Liver (tissue), 9 donors: ENCODE data around the gene ZNF205. TPM values are rescaled to one million over a fixed set of nuclear protein-coding genes. Genes with fewer than 3 reads are reported as not detected.

Experiments
- DNase-seq: peaks from one replicate; pipeline ENCODE4 v3.0.0-alpha.2; 2017; ENCODE audit warnings: low spot score
- H3K27ac ChIP-seq, 2 donors: one replicate each; pipeline ENCODE4 v1.7.0; 2013; ENCODE audit warnings: inconsistent platforms in 2 of 2, low read length in 2 of 2, control low read depth in 1 of 2, low read depth in 1 of 2, mild to moderate bottlenecking in 1 of 2
- H3K27me3 ChIP-seq, 4 donors: one replicate each; pipeline versions ENCODE4 v1.6.1 to v1.7.0; 2013; ENCODE audit warnings: low read length in 3 of 4, inconsistent platforms in 1 of 4, mild to moderate bottlenecking in 1 of 4, moderate library complexity in 1 of 4; ENCODE audit not compliant: control insufficient read depth in 4 of 4, insufficient read depth in 4 of 4
- H3K36me3 ChIP-seq, 4 donors: one replicate each; pipeline versions ENCODE4 v1.6.1 to v1.7.0; 2013; ENCODE audit warnings: low read length in 3 of 4, mild to moderate bottlenecking in 3 of 4, low read depth in 1 of 4, moderate library complexity in 1 of 4; ENCODE audit not compliant: control insufficient read depth in 4 of 4, insufficient read depth in 3 of 4
- H3K4me1 ChIP-seq, 4 donors: one replicate each; pipeline versions ENCODE4 v1.6.1 to v1.7.0; 2013; ENCODE audit warnings: low read length in 3 of 4, mild to moderate bottlenecking in 3 of 4, moderate library complexity in 1 of 4; ENCODE audit not compliant: control insufficient read depth in 4 of 4, insufficient read depth in 4 of 4
- H3K4me3 ChIP-seq, 3 donors: one replicate each; pipeline versions ENCODE4 v1.6.1 to v1.7.0; 2013; ENCODE audit warnings: low read length in 3 of 3, control low read depth in 1 of 3, low read depth in 1 of 3, mild to moderate bottlenecking in 1 of 3
- H3K9ac ChIP-seq, 2 donors: one replicate each; pipeline ENCODE4 v1.7.0; 2013; ENCODE audit warnings: low read length in 2 of 2, mild to moderate bottlenecking in 2 of 2, moderate library complexity in 2 of 2, control low read depth in 1 of 2, low read depth in 1 of 2
- H3K9me3 ChIP-seq, 4 donors: one replicate each; pipeline versions ENCODE4 v1.6.1 to v1.7.0; 2013; ENCODE audit warnings: low read length in 3 of 4; ENCODE audit not compliant: control insufficient read depth in 4 of 4
- ATF3 ChIP-seq: IDR thresholded peaks from 2 replicates; pipeline ENCODE4 v1.6.1; 2016; ENCODE audit warnings: antibody characterized with exemption
- CTCF ChIP-seq: fragments of 150-350 bp; IDR thresholded peaks from 2 replicates; pipeline ENCODE4 v1.5.1; 2017; ENCODE audit warnings: improper control_type of control experiment, low read depth, low read length; ENCODE audit not compliant: missing input control
- EGR1 ChIP-seq, 2 donors: IDR thresholded peaks; 2 replicates each; pipeline ENCODE4 v1.6.1; 2016 to 2018; ENCODE audit warnings: antibody characterized with exemption in 2 of 2, low read depth in 2 of 2
- FOXA1 ChIP-seq: IDR thresholded peaks from 2 replicates; pipeline ENCODE4 v1.6.1; 2016; ENCODE audit warnings: antibody characterized with exemption
- FOXA2 ChIP-seq: IDR thresholded peaks from 2 replicates; pipeline ENCODE4 v1.6.1; 2016; ENCODE audit warnings: antibody characterized with exemption
- HNF4A ChIP-seq, 2 donors: conservative IDR thresholded peaks; 2 replicates each; pipeline ENCODE4 v1.6.1; 2016; ENCODE audit warnings: antibody characterized with exemption in 2 of 2, mild to moderate bottlenecking in 2 of 2
- HNF4G ChIP-seq: IDR thresholded peaks from 2 replicates; pipeline ENCODE4 v1.6.1; 2016; ENCODE audit warnings: antibody characterized with exemption
- JUND ChIP-seq, 2 donors: IDR thresholded peaks; 2 replicates each; pipeline ENCODE4 v1.6.1; 2016; ENCODE audit warnings: antibody characterized with exemption in 2 of 2
- MAX ChIP-seq: IDR thresholded peaks from 2 replicates; pipeline ENCODE4 v1.6.1; 2016; ENCODE audit warnings: antibody characterized with exemption
- NR2F2 ChIP-seq: IDR thresholded peaks from 2 replicates; pipeline ENCODE4 v1.6.1; 2016; ENCODE audit warnings: antibody characterized with exemption
- RAD21 ChIP-seq, 2 donors: IDR thresholded peaks; 2 replicates each; pipeline ENCODE4 v1.6.1; 2016; ENCODE audit warnings: antibody characterized with exemption in 2 of 2, mild to moderate bottlenecking in 2 of 2
- RXRA ChIP-seq, 2 donors: IDR thresholded peaks; 2 replicates each; pipeline ENCODE4 v1.6.1; 2017 to 2018; ENCODE audit warnings: antibody characterized with exemption in 2 of 2, mild to moderate bottlenecking in 1 of 2
- SP1 ChIP-seq: IDR thresholded peaks from 2 replicates; pipeline ENCODE4 v1.6.1; 2018; ENCODE audit warnings: antibody characterized with exemption, mild to moderate bottlenecking
- YY1 ChIP-seq: IDR thresholded peaks from 2 replicates; pipeline ENCODE4 v1.6.1; 2016; ENCODE audit warnings: antibody characterized with exemption, mild to moderate bottlenecking
- WGBS: extraction: QIAGEN DNeasy Blood & Tissue Kit; methylation state at CpG from one replicate; pipeline ENCODE4 v1.1.7; 2013; 5-methylcytosine and 5-hydroxymethylcytosine counted together
- polyA plus RNA-seq, 2 donors: library from polyadenylated mRNA; stranded (reverse) in 1 of 2; unstranded in 1 of 2; fragments of 200-250 nt in 1 of 2; fragments of >200 nt in 1 of 2; fragmentation: Nextera tagmentation in 1 of 2; extraction: Ambion mirVana in 1 of 2; gene quantifications; one replicate each; pipeline versions ENCODE4 v1.2.1 to v1.2.3, GENCODE V29; 2013 to 2015
- total RNA-seq, 2 donors: library from RNA; depleted of rRNA; stranded (reverse); fragments of >200 nt; gene quantifications; one replicate each; pipeline ENCODE4 v1.2.3, GENCODE V29; 2014
- TF ChIP-seq, protein P1 (sequence below): IDR thresholded peaks from 2 replicates; pipeline ENCODE4 v1.6.1; 2016; ENCODE audit warnings: antibody characterized with exemption
- TF ChIP-seq, protein P2 (sequence below): IDR thresholded peaks from 2 replicates; pipeline ENCODE4 v1.6.1; 2016; ENCODE audit warnings: antibody characterized with exemption, mild to moderate bottlenecking
- donor health status: healthy.
- donor health status: healthy.
- donor health status: healthy.
- donor health status: healthy.
- donor health status: healthy.

ZNF205 gene
- total and polyA plus RNA-seq, 4 donors: 2.0 to 6.9 (median 5.0) TPM

GRCh38 chr16:3140603-3141427, 28.4 kb downstream of the ZNF205 start:
- no peaks in the 10 kb centered on the region for H3K27me3 ChIP-seq
- 97% methylated on average over 69 of the region's 69 CpGs for WGBS
- peaks cover 0 to 35% (median 7%) of the 10 kb centered on the region in 4 donors for H3K36me3 ChIP-seq
- no peak for TF ChIP-seq JUND (IDR thresholded peaks at IDR 0.05)
- TF ChIP-seq, protein P1, sequence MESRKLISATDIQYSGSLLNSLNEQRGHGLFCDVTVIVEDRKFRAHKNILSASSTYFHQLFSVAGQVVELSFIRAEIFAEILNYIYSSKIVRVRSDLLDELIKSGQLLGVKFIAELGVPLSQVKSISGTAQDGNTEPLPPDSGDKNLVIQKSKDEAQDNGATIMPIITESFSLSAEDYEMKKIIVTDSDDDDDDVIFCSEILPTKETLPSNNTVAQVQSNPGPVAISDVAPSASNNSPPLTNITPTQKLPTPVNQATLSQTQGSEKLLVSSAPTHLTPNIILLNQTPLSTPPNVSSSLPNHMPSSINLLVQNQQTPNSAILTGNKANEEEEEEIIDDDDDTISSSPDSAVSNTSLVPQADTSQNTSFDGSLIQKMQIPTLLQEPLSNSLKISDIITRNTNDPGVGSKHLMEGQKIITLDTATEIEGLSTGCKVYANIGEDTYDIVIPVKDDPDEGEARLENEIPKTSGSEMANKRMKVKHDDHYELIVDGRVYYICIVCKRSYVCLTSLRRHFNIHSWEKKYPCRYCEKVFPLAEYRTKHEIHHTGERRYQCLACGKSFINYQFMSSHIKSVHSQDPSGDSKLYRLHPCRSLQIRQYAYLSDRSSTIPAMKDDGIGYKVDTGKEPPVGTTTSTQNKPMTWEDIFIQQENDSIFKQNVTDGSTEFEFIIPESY: no peak
- TF ChIP-seq HNF4A (conservative IDR thresholded peaks at IDR 0.05): no peak
- no peak for TF ChIP-seq FOXA1
- TF ChIP-seq FOXA2: no peak
- TF ChIP-seq YY1: no peak
- TF ChIP-seq, protein P2, sequence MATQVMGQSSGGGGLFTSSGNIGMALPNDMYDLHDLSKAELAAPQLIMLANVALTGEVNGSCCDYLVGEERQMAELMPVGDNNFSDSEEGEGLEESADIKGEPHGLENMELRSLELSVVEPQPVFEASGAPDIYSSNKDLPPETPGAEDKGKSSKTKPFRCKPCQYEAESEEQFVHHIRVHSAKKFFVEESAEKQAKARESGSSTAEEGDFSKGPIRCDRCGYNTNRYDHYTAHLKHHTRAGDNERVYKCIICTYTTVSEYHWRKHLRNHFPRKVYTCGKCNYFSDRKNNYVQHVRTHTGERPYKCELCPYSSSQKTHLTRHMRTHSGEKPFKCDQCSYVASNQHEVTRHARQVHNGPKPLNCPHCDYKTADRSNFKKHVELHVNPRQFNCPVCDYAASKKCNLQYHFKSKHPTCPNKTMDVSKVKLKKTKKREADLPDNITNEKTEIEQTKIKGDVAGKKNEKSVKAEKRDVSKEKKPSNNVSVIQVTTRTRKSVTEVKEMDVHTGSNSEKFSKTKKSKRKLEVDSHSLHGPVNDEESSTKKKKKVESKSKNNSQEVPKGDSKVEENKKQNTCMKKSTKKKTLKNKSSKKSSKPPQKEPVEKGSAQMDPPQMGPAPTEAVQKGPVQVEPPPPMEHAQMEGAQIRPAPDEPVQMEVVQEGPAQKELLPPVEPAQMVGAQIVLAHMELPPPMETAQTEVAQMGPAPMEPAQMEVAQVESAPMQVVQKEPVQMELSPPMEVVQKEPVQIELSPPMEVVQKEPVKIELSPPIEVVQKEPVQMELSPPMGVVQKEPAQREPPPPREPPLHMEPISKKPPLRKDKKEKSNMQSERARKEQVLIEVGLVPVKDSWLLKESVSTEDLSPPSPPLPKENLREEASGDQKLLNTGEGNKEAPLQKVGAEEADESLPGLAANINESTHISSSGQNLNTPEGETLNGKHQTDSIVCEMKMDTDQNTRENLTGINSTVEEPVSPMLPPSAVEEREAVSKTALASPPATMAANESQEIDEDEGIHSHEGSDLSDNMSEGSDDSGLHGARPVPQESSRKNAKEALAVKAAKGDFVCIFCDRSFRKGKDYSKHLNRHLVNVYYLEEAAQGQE: no peak
- TF ChIP-seq HNF4G: no peak
- no peak for TF ChIP-seq SP1
- TF ChIP-seq CTCF: no peak
- no peak for TF ChIP-seq MAX
- TF ChIP-seq NR2F2: no peak
- TF ChIP-seq RXRA (IDR thresholded peaks at IDR 0.05): no peak
- no peak for TF ChIP-seq EGR1 (IDR thresholded peaks at IDR 0.05; ENCODE audit: low read depth in 2 of 2)
- TF ChIP-seq RAD21 (IDR thresholded peaks at IDR 0.05): no peak
- no peak for TF ChIP-seq ATF3
- H3K4me1 ChIP-seq: peaks cover 11 to 25% (median 22%) of the 10 kb centered on the region in 4 donors
- H3K9me3 ChIP-seq: no peaks in the 10 kb centered on the region
- H3K4me3 ChIP-seq: no peak overlapping the region
- DNase-seq: no peak
- no peak overlapping the region for H3K9ac ChIP-seq
- no peak overlapping the region for H3K27ac ChIP-seq
